Measurements from ENCODE around the gene EHBP1L1.
"Not testable (repeated sequence)": the region's sequence is repeated elsewhere in the genome, so short reads cannot be mapped to it uniquely, and the experiment has no call there.

Gene EHBP1L1

DNA sequence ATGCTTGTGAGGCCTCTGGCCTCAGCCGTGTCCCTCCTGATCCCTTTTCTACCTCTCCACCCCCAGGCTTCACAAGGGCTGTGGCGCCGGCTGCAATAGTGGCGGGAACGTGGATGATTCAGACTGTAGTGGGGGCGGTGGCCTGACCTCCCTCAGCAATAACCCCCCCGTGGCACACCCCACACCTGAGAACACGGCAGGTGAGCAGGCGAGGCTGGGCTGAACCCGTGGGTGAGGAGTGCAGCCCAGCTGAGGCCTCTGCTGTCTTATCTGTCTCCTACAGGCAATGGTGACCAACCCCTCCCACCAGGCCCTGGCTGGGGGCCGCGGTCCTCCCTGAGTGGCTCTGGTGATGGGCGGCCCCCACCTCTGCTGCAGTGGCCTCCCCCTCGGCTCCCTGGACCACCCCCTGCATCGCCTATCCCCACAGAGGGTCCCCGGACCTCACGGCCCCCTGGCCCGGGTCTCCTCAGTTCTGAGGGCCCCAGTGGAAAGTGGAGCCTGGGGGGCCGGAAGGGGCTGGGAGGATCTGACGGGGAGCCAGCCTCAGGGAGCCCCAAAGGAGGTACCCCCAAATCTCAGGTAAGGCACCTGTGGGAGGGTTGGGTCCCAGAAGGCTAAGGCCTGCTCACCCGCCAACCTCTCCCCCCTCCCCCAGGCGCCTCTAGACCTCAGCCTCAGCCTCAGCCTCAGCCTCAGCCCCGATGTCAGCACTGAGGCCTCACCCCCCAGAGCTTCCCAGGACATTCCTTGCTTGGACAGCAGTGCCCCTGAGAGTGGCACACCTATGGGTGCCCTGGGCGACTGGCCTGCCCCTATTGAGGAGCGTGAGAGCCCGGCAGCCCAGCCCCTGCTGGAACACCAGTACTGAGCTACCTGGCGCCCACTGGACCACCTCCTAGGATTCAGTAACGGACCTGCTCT, 60.5 kb downstream of the EHBP1L1 start:
- DNase-seq = no peak

DNA sequence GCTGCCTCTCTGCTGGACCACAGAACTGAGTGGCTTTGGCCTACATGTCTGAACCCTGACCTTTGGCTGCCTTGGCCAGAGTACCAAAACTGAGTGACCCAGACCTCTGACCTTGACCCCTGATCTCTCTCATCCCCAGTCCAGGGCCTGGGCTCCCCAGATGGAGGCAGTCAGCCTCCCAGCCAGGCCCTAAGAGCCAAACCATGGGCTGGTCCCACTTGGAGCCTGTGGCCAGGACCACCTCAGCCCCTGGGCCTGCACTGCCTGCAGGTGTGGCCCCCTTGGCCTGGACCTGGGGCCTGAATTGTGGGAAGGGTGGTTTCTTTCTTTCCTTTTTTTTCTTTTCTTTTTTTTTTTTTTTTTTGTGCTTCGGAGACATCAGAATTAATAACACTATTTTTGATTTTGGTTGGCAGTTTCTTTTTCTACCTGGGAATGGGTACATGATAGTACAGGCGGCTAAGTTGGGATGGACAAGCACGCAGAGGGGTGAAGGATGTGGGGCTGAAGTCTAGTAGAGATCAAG, 61.2 kb downstream of the EHBP1L1 start:
- DNase-seq = no peak

GRCh38 chr11:65637794-65638419, 62.1 kb downstream of the EHBP1L1 start, which contains the start of gene SIPA1:
SIPA1 (plus strand) TSS chr11:65638101; CDS start chr11:65640922, 2,821 bp downstream.
- DNase-seq = peak; percentile 86 to 94 (median 90)

DNA sequence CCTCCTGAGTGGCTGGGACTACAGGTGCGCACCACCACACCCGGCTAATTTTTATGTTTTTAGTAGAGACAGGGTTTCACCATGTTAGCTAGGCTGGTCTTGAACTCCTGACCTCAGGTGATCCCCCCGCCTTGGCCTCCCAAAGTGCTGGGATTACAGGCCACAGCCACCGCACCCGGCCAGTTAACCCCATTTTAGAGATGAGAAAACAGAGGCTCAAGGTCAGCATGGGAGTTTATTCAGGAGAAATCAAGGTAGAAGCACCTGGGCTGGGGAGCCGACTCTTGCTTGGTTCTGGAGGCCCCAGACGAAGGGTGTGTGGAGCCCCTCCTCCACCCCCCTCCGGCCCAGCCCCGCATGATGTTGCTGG, 63.4 kb downstream of the EHBP1L1 start:
- DNase-seq = not testable (repeated sequence)

- peak; percentile 36 to 64 (median 56) for DNase-seq
These were observed 64.0 kb downstream of the EHBP1L1 start for GRCh38 chr11:65639623-65640482.

DNA sequence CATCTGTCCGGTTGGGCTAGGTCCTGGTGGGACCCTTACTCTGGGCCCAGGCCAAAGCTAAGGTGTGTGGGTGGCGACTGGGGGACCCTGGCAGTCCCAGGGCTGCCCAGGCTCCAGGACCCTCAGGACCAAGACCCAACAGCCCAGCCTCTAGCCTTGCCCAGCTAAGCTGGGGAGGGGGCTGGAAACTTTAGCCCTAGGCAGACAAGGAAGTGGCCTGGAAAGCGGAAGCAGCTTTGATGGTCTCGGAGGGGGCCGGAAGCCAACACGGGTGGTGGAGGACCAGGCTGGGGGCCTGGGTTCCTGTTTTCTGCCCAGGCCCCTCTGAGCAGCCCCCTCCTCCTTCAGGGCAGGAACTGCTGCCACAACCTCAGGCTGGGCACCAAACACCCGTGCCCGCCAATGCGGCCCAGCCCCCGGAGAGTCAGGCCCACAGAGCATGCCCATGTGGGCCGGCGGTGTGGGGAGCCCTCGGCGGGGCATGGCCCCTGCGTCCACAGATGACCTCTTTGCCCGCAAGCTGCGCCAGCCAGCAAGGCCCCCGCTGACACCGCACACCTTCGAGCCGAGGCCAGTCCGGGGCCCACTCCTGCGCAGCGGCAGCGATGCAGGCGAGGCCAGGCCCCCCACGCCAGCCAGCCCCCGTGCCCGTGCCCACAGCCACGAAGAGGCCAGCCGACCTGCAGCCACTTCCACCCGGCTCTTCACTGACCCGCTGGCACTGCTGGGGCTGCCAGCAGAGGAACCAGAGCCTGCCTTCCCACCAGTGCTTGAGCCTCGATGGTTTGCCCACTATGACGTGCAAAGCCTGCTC, 64.8 kb downstream of the EHBP1L1 start:
- DNase-seq = peak; percentile 81 to 88 (median 86)

GRCh38 chr11:65641297-65642013, 65.6 kb downstream of the EHBP1L1 start:
- no peak for DNase-seq
